AG10803 (cell line): ENCODE results near the gene ERRFI1.
A peak's percentile ranks its signal among the peaks of the same experiment; 100 is the strongest.

Source experiments
- DNase-seq: peaks from one replicate; pipeline ENCODE4 v3.0.0; 2010; ENCODE audit warnings: low read depth
- H3K4me3 ChIP-seq: 2 replicates; pipeline ENCODE4 v1.5.1; 2011; ENCODE audit warnings: mild to moderate bottlenecking, low read length, control low read depth
- CTCF ChIP-seq: conservative IDR thresholded peaks from 2 replicates; pipeline ENCODE4 v1.5.1; 2011; ENCODE audit warnings: mild to moderate bottlenecking, low read length, control low read depth, inconsistent platforms

The ERRFI1 gene

GRCh38 chr1:7980984-7981383, 45.1 kb downstream of the ERRFI1 start:
- no peak for DNase-seq
- H3K4me3 ChIP-seq = no peak overlapping the region
- TF ChIP-seq CTCF = no peak

DNA sequence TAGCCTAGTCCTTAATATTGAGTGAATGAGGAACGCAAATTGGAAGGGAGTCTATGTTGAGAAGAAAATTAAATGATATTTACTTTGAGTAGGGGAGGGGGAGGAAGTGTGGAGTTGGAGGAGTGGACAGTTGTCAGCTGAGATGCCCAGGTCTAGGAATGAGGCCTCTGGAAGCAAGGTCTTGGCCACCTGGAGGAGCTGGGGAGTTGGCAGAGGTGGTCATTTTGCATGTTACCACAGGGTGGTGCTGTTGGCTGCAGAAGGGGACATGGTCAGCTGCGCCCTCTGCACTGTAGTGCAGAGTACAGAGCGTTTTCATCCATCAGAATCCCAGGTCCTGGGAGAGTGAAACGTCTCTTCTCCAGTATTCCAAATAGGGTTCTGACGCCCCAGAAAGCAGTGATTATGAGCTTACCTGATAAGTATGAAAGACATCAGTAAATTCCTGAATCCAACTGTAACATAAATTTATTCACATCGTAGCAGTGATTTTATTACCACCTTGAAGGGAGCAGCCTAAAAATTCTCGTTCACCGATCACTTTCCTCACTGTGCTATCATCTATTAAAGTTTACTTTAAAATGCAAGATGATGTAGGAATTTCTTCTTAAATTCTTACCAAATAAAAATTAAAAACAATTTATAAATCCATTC, 50.8 kb downstream of the ERRFI1 start:
- peak; percentile 96 for TF ChIP-seq CTCF
- DNase-seq = peak; percentile 67
- H3K4me3 ChIP-seq = no peak overlapping the region

DNA sequence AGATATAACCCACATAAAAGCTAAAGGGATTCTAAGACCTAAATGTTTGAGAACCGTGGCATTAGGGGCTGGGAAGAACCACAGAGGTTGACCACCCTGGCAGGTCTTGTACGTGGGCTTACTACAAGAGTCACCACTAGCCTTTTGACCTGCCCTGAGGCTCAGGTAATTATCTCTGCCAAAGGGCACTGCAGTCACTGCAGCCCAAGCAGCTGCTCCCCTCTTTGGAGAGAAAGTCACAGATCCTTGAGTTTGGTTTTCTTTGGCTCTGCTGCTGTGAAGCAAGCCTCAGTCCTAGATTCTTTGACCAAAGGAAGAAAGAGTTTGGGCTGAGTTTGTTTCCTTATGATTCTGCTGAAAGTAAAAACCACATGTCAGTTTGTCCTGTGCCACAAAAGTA, 53.0 kb downstream of the ERRFI1 start:
- H3K4me3 ChIP-seq = no peak overlapping the region
- DNase-seq = no peak
- no peak for TF ChIP-seq CTCF

DNA sequence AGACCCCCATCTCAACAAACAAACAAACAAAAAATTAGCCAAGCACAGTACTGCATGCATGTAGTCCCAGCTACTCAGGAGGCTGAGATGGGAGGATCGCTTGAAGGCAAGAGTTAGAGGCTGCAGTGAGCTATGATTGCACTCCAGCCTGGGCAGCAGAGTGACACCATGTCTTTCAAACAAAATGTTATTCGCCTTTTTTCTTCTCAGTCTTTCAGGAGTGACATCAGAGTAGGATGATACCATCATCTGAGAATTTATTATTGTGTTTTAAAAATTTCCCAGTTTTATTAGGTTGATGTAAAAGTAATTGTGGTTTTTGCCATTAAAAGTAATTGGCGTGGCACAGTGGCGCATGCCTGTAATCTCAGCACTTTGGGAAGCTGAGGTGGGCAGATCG, 53.8 kb downstream of the ERRFI1 start:
- DNase-seq = no peak
- no peak overlapping the region for H3K4me3 ChIP-seq
- TF ChIP-seq CTCF = no peak

GRCh38 chr1:7971024-7971423, 55.1 kb downstream of the ERRFI1 start:
- H3K4me3 ChIP-seq = no peak overlapping the region
- no peak for DNase-seq
- TF ChIP-seq CTCF = no peak

- no peak for TF ChIP-seq CTCF
- no peak for DNase-seq
- H3K4me3 ChIP-seq = no peak overlapping the region
Measured at GRCh38 chr1:7970246-7970645, 55.9 kb downstream of the ERRFI1 start.

- TF ChIP-seq CTCF = no peak
- DNase-seq = no peak
- no peak overlapping the region for H3K4me3 ChIP-seq
Measured at GRCh38 chr1:7967651-7968050, 58.5 kb downstream of the ERRFI1 start.
